Measurements from ENCODE around the gene GAS7. TPM values are rescaled to one million over a fixed set of nuclear protein-coding genes. Genes with fewer than 3 reads are reported as not detected.

The GAS7 gene
- total and polyA plus RNA-seq, 2 of the 13 experiments (the other 11 are each of a cell fraction or from before 2014, with no cell fraction given) = 1.0 to 5.2 TPM

DNA sequence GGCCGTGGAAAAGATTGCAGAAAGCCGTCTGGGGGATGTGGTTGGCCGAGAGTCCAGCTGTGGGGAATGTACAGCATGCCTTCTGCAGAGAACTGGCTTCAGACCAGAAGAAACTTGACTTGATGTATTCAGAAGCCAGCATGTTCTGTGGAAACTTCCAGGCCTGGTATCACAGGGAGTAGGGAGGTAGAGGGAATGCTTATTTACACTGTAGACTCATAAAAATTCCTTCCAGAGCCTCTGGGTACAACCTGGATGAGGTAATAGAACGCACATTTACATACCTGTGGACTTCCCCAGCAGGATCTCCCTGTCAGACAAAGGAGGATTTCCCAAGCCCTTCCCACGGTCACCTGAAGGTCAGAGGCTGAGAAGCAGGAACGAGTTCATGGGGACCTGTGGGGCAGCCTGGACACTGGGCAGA is 11.8 kb upstream of the GAS7 start (continued):
- TF ChIP-seq, protein P1, sequence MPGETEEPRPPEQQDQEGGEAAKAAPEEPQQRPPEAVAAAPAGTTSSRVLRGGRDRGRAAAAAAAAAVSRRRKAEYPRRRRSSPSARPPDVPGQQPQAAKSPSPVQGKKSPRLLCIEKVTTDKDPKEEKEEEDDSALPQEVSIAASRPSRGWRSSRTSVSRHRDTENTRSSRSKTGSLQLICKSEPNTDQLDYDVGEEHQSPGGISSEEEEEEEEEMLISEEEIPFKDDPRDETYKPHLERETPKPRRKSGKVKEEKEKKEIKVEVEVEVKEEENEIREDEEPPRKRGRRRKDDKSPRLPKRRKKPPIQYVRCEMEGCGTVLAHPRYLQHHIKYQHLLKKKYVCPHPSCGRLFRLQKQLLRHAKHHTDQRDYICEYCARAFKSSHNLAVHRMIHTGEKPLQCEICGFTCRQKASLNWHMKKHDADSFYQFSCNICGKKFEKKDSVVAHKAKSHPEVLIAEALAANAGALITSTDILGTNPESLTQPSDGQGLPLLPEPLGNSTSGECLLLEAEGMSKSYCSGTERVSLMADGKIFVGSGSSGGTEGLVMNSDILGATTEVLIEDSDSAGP (CRISPR knock-in tag; IDR thresholded peaks at IDR 0.05; ENCODE audit: borderline replicate concordance) = no peak
- TF ChIP-seq MED1 (CRISPR knock-in tag; IDR thresholded peaks at IDR 0.05) (no peak), ZNF564 (CRISPR knock-in tag; IDR thresholded peaks at IDR 0.05) (no peak), ELF4 (CRISPR knock-in tag; IDR thresholded peaks at IDR 0.05; ENCODE audit: borderline replicate concordance) (no peak), PHF21A (CRISPR knock-in tag; IDR thresholded peaks at IDR 0.05) (no peak), SOX5 (CRISPR knock-in tag; IDR thresholded peaks at IDR 0.05; ENCODE audit: borderline replicate concordance) (no peak), MBD4 (IDR thresholded peaks at IDR 0.05; ENCODE audit: borderline replicate concordance, low read length) (no peak), AKAP8 (CRISPR knock-in tag; IDR thresholded peaks at IDR 0.05) (no peak)
- TF ChIP-seq, protein P2, sequence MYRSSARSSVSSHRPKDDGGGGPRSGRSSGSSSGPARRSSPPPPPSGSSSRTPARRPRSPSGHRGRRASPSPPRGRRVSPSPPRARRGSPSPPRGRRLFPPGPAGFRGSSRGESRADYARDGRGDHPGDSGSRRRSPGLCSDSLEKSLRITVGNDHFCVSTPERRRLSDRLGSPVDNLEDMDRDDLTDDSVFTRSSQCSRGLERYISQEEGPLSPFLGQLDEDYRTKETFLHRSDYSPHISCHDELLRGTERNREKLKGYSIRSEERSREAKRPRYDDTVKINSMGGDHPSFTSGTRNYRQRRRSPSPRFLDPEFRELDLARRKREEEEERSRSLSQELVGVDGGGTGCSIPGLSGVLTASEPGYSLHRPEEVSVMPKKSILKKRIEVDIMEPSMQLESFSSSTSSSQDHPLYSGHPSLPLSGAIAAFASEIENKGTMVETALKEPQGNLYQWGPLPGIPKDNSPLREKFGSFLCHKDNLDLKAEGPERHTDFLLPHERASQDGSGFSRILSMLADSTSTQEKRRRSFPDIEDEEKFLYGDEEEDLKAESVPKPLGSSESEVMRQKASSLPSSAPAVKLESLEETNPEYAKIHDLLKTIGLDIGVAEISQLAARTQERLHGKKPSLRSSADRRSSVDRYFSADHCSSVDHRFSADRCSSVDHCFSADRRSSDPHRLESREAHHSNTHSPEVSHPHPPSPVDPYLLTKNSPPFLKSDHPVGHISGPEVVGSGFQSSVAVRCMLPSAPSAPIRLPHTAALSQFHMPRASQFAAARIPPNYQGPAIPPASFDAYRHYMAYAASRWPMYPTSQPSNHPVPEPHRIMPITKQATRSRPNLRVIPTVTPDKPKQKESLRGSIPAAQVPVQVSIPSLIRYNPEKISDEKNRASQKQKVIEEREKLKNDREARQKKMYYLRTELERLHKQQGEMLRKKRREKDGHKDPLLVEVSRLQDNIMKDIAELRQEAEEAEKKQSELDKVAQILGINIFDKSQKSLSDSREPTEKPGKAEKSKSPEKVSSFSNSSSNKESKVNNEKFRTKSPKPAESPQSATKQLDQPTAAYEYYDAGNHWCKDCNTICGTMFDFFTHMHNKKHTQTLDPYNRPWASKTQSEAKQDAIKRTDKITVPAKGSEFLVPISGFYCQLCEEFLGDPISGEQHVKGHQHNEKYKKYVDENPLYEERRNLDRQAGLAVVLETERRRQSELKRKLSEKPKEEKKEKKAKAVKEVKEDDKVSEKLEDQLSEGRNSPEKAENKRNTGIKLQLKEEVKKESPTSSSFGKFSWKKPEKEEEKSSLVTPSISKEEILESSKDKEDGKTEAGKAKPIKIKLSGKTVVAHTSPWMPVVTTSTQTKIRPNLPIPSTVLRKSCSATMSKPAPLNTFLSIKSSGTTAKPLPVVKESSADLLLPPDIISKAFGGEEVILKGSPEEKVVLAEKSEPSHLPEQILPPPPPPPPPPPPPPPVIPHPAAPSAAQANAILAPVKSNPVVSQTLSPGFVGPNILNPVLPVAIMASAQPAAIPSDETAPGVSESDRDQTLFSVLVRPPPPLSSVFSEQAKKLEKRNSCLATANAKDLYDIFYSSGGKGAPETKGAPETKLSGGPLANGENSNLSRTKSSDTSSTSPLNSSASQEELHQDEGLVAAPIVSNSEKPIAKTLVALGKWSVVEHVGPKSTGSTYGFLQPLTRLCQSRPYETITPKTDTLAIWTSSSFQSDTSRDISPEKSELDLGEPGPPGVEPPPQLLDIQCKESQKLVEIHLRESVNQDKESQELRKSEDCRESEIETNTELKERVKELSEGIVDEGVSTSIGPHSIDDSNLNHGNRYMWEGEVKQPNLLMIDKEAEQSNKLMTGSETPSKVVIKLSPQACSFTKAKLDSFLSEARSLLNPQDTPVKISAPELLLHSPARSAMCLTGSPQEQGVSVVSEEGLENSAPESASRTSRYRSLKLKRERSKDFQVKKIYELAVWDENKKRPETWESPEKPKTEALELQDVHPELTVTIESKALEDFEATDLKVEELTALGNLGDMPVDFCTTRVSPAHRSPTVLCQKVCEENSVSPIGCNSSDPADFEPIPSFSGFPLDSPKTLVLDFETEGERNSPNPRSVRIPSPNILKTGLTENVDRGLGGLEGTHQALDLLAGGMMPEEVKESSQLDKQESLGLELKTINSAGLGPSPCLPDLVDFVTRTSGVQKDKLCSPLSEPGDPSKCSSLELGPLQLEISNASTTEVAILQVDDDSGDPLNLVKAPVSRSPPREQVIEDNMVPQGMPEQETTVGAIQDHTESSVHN (CRISPR knock-in tag; IDR thresholded peaks at IDR 0.05) = no peak
